ENCODE measurements around the gene IFITM1. TPM values are rescaled to one million over a fixed set of nuclear protein-coding genes. Genes with fewer than 3 reads are reported as not detected.

IFITM1 gene
- total and polyA plus RNA-seq, 2 experiments from 2014 or later, result 72.7 to 180 TPM

DNA sequence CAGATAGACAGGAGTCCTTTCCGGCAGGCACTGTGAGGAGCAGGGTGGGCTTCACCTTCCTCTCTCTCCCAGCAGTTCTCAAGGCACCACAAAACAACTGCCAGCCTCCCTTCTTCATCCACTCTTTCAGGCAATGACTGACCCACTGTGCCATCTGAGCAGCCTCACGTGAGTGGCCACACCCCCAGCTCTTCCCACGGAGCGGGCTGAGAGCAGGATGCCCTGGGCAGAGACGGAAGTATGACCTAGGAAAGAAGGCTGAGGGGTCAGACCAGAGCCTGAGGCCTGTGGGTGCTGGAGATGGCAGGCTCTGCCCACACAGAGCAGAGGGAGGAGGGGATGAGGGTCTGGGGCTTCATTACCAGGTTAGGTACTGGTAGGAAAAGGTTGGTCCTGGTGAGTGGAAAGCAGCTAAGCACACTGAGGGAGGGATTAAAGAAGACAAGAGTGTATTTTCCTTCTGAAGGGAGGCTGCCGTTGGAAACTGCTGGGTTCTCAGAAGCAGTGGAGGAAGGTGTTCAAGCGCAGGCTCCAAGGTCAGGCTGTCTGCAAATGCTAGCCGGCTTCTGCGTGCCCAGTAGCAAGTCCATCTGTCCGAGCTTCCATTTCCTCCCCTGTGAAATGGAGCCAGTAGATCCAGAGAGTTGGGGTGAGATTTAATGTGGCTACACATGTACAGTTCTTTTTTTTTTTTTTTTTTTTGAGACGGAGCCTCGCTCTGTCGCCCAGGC lies 31.0 kb upstream of the IFITM1 start:
- TF ChIP-seq EZH2 (IDR thresholded peaks at IDR 0.05; ENCODE audit: insufficient read depth, poor library complexity, severe bottlenecking), result no peak
- no peak for TF ChIP-seq EZH2phosphoT487 (IDR thresholded peaks at IDR 0.05; ENCODE audit: insufficient read depth, low read depth)
- in situ Hi-C loops (cut with MboI), result no loop called here

DNA sequence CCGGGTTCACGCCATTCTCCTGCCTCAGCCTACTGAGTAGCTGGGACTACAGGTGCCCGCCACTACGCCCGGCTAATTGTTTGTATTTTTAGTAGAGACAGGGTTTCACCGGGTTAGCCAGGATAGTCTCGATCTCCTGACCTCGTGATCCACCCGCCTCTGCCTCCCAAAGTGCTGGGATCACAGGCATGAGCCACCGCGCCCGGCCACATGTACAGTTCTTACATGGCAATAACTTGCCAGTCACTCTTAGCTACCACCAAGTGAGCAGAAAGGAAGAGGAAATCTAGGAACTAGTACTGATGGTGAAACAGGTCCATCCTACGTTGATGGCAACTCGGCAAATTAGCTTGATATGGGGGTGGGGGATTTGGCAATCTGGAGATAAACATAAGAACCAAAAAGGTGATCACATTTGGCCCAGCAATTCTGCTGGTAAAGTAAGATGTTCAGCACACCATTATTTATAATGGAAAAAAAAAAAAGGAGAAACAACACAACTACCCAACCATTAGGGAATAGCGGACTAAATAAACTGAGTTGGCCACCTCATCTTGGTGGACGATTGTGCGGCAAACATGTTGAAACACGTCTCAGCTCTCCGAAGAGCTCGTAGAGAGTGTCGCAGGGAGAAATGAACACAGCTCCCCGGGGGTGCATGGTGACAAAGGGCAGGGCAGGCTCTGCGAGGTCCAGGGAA lies 30.3 kb upstream of the IFITM1 start:
- Histone ChIP-seq H2AFZ (no peak overlapping the region), H3K79me2 (ENCODE audit: insufficient read depth) (no peaks in the 10 kb centered on the region), H3K4me3 (no peak overlapping the region), H3K9me3 (ENCODE audit: low read depth) (no peaks in the 10 kb centered on the region), H3K27me3 (replicated peaks; ENCODE audit: insufficient read depth) (peaks cover 48% of the 10 kb centered on the region), H4K20me1 (ENCODE audit: insufficient read depth) (no peaks in the 10 kb centered on the region), H3K36me3 (ENCODE audit: low read depth) (no peaks in the 10 kb centered on the region), H3F3A (ENCODE audit: insufficient read depth) (no peaks in the 10 kb centered on the region), H3K9ac (no peak overlapping the region), H3K4me1 (ENCODE audit: insufficient read depth) (no peaks in the 10 kb centered on the region), H3K4me2 (ENCODE audit: unreplicated experiment) (no peak overlapping the region), H3K9me2 (ENCODE audit: insufficient read depth) (no peaks in the 10 kb centered on the region), H3K27ac (no peak overlapping the region)
- TF ChIP-seq EZH2phosphoT487 (IDR thresholded peaks at IDR 0.05; ENCODE audit: insufficient read depth, low read depth) (no peak), EZH2 (IDR thresholded peaks at IDR 0.05; ENCODE audit: insufficient read depth, poor library complexity, severe bottlenecking) (no peak)
- WGBS, 2 experiments (ENCODE audit: low coverage in 1 of 2, low lambda C conversion rate in 2 of 2, missing lambda C conversion rate in 2 of 2), result 68 to 71% methylated on average over 18 to 23 of the region's 23 CpGs
- DNase-seq, result no peak
- in situ Hi-C loops (cut with MboI), result no loop called here

More for the DNA sequence above, 31.0 kb upstream of the IFITM1 start:
- Histone ChIP-seq H4K20me1 (ENCODE audit: insufficient read depth) (no peaks in the 10 kb centered on the region), H3K9me2 (ENCODE audit: insufficient read depth) (no peaks in the 10 kb centered on the region), H3K27ac (no peak overlapping the region), H3K4me2 (ENCODE audit: unreplicated experiment) (no peak overlapping the region), H3K4me3 (no peak overlapping the region), H3K27me3 (replicated peaks; ENCODE audit: insufficient read depth) (peaks cover 56% of the 10 kb centered on the region), H3K9me3 (ENCODE audit: low read depth) (no peaks in the 10 kb centered on the region), H3K9ac (no peak overlapping the region), H2AFZ (no peak overlapping the region), H3K4me1 (ENCODE audit: insufficient read depth) (no peaks in the 10 kb centered on the region), H3K79me2 (ENCODE audit: insufficient read depth) (no peaks in the 10 kb centered on the region), H3F3A (ENCODE audit: insufficient read depth) (no peaks in the 10 kb centered on the region), H3K36me3 (ENCODE audit: low read depth) (no peaks in the 10 kb centered on the region)
- no peak for DNase-seq
- 39 to 46% methylated on average over 10 to 13 of the region's 13 CpGs for WGBS, 2 experiments (ENCODE audit: low coverage in 1 of 2, low lambda C conversion rate in 2 of 2, missing lambda C conversion rate in 2 of 2)

DNA sequence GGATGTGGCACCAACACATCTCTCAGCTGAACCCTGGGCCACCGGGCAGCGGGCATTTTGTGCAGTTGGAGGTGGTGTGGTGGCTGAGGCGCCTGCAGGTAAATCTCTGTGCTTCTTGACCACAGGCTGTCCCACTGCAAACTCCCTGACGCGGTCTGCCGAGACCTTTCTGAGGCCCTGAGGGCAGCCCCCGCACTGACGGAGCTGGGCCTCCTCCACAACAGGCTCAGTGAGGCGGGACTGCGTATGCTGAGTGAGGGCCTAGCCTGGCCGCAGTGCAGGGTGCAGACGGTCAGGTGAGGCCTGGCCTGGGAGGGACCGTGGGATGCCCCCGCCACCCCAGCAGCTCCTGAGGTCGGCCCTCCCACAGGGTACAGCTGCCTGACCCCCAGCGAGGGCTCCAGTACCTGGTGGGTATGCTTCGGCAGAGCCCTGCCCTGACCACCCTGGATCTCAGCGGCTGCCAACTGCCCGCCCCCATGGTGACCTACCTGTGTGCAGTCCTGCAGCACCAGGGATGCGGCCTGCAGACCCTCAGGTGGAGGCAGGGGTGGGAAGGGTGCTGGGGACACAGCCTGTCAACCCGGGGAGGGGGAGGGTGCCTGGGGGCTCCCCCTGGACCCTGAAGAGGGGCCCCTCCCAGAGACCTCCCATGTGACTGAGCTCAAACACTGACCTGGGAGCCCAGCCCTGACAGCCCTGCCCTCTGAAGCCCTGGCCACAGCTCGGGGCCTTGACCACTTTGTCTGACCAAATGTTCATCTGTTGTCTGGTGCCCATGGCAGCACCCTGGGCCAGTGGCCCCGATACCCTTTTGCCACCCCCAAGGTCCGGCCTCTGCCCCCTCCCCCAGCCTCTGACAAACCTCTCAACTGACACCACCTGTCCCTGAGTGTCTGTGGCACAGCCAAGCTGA lies 29.5 kb upstream of the IFITM1 start:
- DNase-seq, result no peak
- no peak overlapping the region for H2AFZ ChIP-seq
- H3K9me3 ChIP-seq (ENCODE audit: low read depth), result no peaks in the 10 kb centered on the region
- H4K20me1 ChIP-seq (ENCODE audit: insufficient read depth), result no peaks in the 10 kb centered on the region
- H3K9me2 ChIP-seq (ENCODE audit: insufficient read depth), result no peaks in the 10 kb centered on the region
- no peaks in the 10 kb centered on the region for H3K79me2 ChIP-seq (ENCODE audit: insufficient read depth)
- no peak overlapping the region for H3K4me3 ChIP-seq
- H3K4me2 ChIP-seq (ENCODE audit: unreplicated experiment), result no peak overlapping the region
- in situ Hi-C loops (cut with MboI), result no loop called here
- no peaks in the 10 kb centered on the region for H3K36me3 ChIP-seq (ENCODE audit: low read depth)
- TF ChIP-seq EZH2phosphoT487 (IDR thresholded peaks at IDR 0.05; ENCODE audit: insufficient read depth, low read depth), result no peak
- no peak for TF ChIP-seq EZH2 (IDR thresholded peaks at IDR 0.05; ENCODE audit: insufficient read depth, poor library complexity, severe bottlenecking)
- H3K4me1 ChIP-seq (ENCODE audit: insufficient read depth), result no peaks in the 10 kb centered on the region
- no peaks in the 10 kb centered on the region for H3F3A ChIP-seq (ENCODE audit: insufficient read depth)
- WGBS, 2 experiments (ENCODE audit: low coverage in 1 of 2, low lambda C conversion rate in 2 of 2, missing lambda C conversion rate in 2 of 2), result 74 to 76% methylated on average over 22 to 24 of the region's 24 CpGs
- no peak overlapping the region for H3K9ac ChIP-seq
- peaks cover 42% of the 10 kb centered on the region for H3K27me3 ChIP-seq (replicated peaks; ENCODE audit: insufficient read depth)
- no peak overlapping the region for H3K27ac ChIP-seq
